ENCODE results near the gene CCNJ. TPM values are rescaled to one million over a fixed set of nuclear protein-coding genes. Genes with fewer than 3 reads are reported as not detected.

CCNJ gene
- total and polyA plus RNA-seq, 9 of the 15 experiments (the other 6 are each of a cell fraction or from before 2014, with no cell fraction given), result 0.69 to 15.7 (median 9.2) TPM

DNA sequence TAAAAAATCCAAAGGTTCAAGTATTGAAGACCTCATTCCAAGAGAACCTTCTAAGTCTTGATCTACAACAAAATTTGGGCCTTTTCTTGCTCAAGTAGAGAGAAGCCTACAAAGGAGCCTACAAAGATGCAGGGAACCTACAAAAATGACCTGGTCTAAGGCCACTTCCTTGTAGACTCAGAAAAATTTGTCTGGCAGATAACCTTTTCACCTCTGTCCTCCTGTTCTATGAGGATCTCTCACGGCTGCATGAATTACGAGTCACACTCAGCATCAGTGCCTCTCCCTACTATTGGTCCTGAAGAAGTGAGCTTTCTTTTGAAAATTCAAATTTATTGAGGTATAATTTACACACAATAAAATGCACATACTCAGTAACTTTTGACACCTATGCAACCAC is 29.3 kb downstream of the CCNJ start (continued):
- TF ChIP-seq, protein P1, sequence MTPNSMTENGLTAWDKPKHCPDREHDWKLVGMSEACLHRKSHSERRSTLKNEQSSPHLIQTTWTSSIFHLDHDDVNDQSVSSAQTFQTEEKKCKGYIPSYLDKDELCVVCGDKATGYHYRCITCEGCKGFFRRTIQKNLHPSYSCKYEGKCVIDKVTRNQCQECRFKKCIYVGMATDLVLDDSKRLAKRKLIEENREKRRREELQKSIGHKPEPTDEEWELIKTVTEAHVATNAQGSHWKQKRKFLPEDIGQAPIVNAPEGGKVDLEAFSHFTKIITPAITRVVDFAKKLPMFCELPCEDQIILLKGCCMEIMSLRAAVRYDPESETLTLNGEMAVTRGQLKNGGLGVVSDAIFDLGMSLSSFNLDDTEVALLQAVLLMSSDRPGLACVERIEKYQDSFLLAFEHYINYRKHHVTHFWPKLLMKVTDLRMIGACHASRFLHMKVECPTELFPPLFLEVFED (CRISPR knock-in tag; conservative IDR thresholded peaks at IDR 0.05), result no peak
- TF ChIP-seq HOXB6 (CRISPR knock-in tag; IDR thresholded peaks at IDR 0.05; ENCODE audit: borderline replicate concordance), result no peak
- TF ChIP-seq NR2C2 (CRISPR knock-in tag; IDR thresholded peaks at IDR 0.05), result no peak
- TF ChIP-seq NR2C2 (tag; IDR thresholded peaks at IDR 0.05), result no peak
- TF ChIP-seq LEF1 (IDR thresholded peaks at IDR 0.05), result no peak
- 0 out of 2 replicates have a peak, but pooled peaks have one; percentile 27 for TF ChIP-seq GATA2 (CRISPR knock-in tag; IDR thresholded peaks at IDR 0.05)
- TF ChIP-seq ZFX (CRISPR knock-in tag; IDR thresholded peaks at IDR 0.05), result no peak
- peak; percentile 69 for TF ChIP-seq FOXM1 (IDR thresholded peaks at IDR 0.05; ENCODE audit: low read depth)
- no peak for TF ChIP-seq FOXM1 (CRISPR knock-in tag; IDR thresholded peaks at IDR 0.05; ENCODE audit: low read depth)
- 0 out of 2 replicates have a peak, but pooled peaks have one; percentile 16 for TF ChIP-seq ESRRA (IDR thresholded peaks at IDR 0.05; ENCODE audit: borderline replicate concordance, low read depth)
- TF ChIP-seq ZKSCAN3 (CRISPR knock-in tag; IDR thresholded peaks at IDR 0.05), result no peak
- TF ChIP-seq ZFP30 (CRISPR knock-in tag; IDR thresholded peaks at IDR 0.05; ENCODE audit: borderline replicate concordance), result no peak
- TF ChIP-seq, protein P2, sequence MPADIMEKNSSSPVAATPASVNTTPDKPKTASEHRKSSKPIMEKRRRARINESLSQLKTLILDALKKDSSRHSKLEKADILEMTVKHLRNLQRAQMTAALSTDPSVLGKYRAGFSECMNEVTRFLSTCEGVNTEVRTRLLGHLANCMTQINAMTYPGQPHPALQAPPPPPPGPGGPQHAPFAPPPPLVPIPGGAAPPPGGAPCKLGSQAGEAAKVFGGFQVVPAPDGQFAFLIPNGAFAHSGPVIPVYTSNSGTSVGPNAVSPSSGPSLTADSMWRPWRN (IDR thresholded peaks at IDR 0.05; ENCODE audit: low read depth), result no peak
- TF ChIP-seq RCOR1 (IDR thresholded peaks at IDR 0.05; ENCODE audit: borderline replicate concordance in 1 of 2, low read depth in 2 of 2, low read length in 2 of 2), result peak in 1 of 2 experiments; percentile 61; a peak in 1 of 4 replicates
- TF ChIP-seq, protein P3, sequence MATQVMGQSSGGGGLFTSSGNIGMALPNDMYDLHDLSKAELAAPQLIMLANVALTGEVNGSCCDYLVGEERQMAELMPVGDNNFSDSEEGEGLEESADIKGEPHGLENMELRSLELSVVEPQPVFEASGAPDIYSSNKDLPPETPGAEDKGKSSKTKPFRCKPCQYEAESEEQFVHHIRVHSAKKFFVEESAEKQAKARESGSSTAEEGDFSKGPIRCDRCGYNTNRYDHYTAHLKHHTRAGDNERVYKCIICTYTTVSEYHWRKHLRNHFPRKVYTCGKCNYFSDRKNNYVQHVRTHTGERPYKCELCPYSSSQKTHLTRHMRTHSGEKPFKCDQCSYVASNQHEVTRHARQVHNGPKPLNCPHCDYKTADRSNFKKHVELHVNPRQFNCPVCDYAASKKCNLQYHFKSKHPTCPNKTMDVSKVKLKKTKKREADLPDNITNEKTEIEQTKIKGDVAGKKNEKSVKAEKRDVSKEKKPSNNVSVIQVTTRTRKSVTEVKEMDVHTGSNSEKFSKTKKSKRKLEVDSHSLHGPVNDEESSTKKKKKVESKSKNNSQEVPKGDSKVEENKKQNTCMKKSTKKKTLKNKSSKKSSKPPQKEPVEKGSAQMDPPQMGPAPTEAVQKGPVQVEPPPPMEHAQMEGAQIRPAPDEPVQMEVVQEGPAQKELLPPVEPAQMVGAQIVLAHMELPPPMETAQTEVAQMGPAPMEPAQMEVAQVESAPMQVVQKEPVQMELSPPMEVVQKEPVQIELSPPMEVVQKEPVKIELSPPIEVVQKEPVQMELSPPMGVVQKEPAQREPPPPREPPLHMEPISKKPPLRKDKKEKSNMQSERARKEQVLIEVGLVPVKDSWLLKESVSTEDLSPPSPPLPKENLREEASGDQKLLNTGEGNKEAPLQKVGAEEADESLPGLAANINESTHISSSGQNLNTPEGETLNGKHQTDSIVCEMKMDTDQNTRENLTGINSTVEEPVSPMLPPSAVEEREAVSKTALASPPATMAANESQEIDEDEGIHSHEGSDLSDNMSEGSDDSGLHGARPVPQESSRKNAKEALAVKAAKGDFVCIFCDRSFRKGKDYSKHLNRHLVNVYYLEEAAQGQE (IDR thresholded peaks at IDR 0.05; ENCODE audit: borderline replicate concordance), result no peak
- TF ChIP-seq, protein P3 (CRISPR knock-in tag; IDR thresholded peaks at IDR 0.05; ENCODE audit: low read depth), result no peak
- no peak for TF ChIP-seq ETS2 (tag; IDR thresholded peaks at IDR 0.05; ENCODE audit: borderline replicate concordance, poor library complexity, severe bottlenecking)
- TF ChIP-seq, protein P4, sequence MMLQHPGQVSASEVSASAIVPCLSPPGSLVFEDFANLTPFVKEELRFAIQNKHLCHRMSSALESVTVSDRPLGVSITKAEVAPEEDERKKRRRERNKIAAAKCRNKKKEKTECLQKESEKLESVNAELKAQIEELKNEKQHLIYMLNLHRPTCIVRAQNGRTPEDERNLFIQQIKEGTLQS (IDR thresholded peaks at IDR 0.05), result no peak
- TF ChIP-seq, protein P4 (CRISPR knock-in tag; conservative IDR thresholded peaks at IDR 0.05), result no peak
- no peak for TF ChIP-seq ARNT (IDR thresholded peaks at IDR 0.05)

All from K562 (cell line).